ENCODE data around the gene FBXO48.

Gene FBXO48

GRCh38 chr2:68467077-68467960, at the start of gene FBXO48, which contains the start of gene APLF:
FBXO48 (minus strand) TSS chr2:68467294; CDS start chr2:68465145, 2,149 bp downstream.
APLF (plus strand) TSS chr2:68467585; CDS start chr2:68467732, 147 bp downstream.
- Histone ChIP-seq H3K36me3 (ENCODE audit: control insufficient read depth in 1 of 2, insufficient read depth in 2 of 2, low read length in 2 of 2) (peaks cover 0 to 6% of the 10 kb centered on the region in 2 donors), H3K4me3 (ENCODE audit: low read depth in 1 of 2, low read length in 2 of 2) (peak within 1 kb of the TSS; percentile 92 to 93), H3K9me3 (ENCODE audit: control insufficient read depth in 1 of 2, low read length in 2 of 2) (no peaks in the 10 kb centered on the region), H3K27ac (ENCODE audit: low read length) (peak within 1 kb of the TSS; percentile 82), H3K27me3 (ENCODE audit: low read depth, low read length) (no peaks in the 10 kb centered on the region), H3K4me1 (ENCODE audit: control insufficient read depth in 1 of 2, insufficient read depth in 2 of 2, low read length in 2 of 2) (peaks cover 0 to 16% of the 10 kb centered on the region in 2 donors)

GRCh38 chr2:68516051-68516955, 49.2 kb upstream of the FBXO48 start:
- H3K27me3 ChIP-seq (ENCODE audit: low read depth, low read length): no peaks in the 10 kb centered on the region
- H3K4me3 ChIP-seq (ENCODE audit: low read depth in 1 of 2, low read length in 2 of 2): no peak overlapping the region
- H3K36me3 ChIP-seq (ENCODE audit: control insufficient read depth in 1 of 2, insufficient read depth in 2 of 2, low read length in 2 of 2): peaks cover 0 to 3% of the 10 kb centered on the region in 2 donors
- H3K9me3 ChIP-seq (ENCODE audit: control insufficient read depth in 1 of 2, low read length in 2 of 2): no peaks in the 10 kb centered on the region
- H3K4me1 ChIP-seq (ENCODE audit: control insufficient read depth in 1 of 2, insufficient read depth in 2 of 2, low read length in 2 of 2): no peaks in the 10 kb centered on the region
- H3K27ac ChIP-seq (ENCODE audit: low read length): no peak overlapping the region

GRCh38 chr2:68514316-68514929, 47.3 kb upstream of the FBXO48 start:
- Histone ChIP-seq H3K9me3 (ENCODE audit: control insufficient read depth in 1 of 2, low read length in 2 of 2) (no peaks in the 10 kb centered on the region), H3K4me3 (ENCODE audit: low read depth in 1 of 2, low read length in 2 of 2) (no peak overlapping the region), H3K27ac (ENCODE audit: low read length) (no peak overlapping the region), H3K27me3 (ENCODE audit: low read depth, low read length) (no peaks in the 10 kb centered on the region), H3K36me3 (ENCODE audit: control insufficient read depth in 1 of 2, insufficient read depth in 2 of 2, low read length in 2 of 2) (peaks cover 0 to 3% of the 10 kb centered on the region in 2 donors), H3K4me1 (ENCODE audit: control insufficient read depth in 1 of 2, insufficient read depth in 2 of 2, low read length in 2 of 2) (no peaks in the 10 kb centered on the region)

GRCh38 chr2:68512966-68513365, 45.9 kb upstream of the FBXO48 start:
- no peaks in the 10 kb centered on the region for H3K9me3 ChIP-seq (ENCODE audit: control insufficient read depth in 1 of 2, low read length in 2 of 2)
- H3K27ac ChIP-seq (ENCODE audit: low read length): no peak overlapping the region
- no peaks in the 10 kb centered on the region for H3K4me1 ChIP-seq (ENCODE audit: control insufficient read depth in 1 of 2, insufficient read depth in 2 of 2, low read length in 2 of 2)
- peaks cover 0 to 9% of the 10 kb centered on the region in 2 donors for H3K36me3 ChIP-seq (ENCODE audit: control insufficient read depth in 1 of 2, insufficient read depth in 2 of 2, low read length in 2 of 2)
- H3K27me3 ChIP-seq (ENCODE audit: low read depth, low read length): no peaks in the 10 kb centered on the region
- no peak overlapping the region for H3K4me3 ChIP-seq (ENCODE audit: low read depth in 1 of 2, low read length in 2 of 2)

GRCh38 chr2:68512326-68512725, 45.2 kb upstream of the FBXO48 start:
- Histone ChIP-seq H3K4me1 (ENCODE audit: control insufficient read depth in 1 of 2, insufficient read depth in 2 of 2, low read length in 2 of 2) (no peaks in the 10 kb centered on the region), H3K36me3 (ENCODE audit: control insufficient read depth in 1 of 2, insufficient read depth in 2 of 2, low read length in 2 of 2) (peaks cover 0 to 9% of the 10 kb centered on the region in 2 donors), H3K27ac (ENCODE audit: low read length) (no peak overlapping the region), H3K4me3 (ENCODE audit: low read depth in 1 of 2, low read length in 2 of 2) (no peak overlapping the region), H3K9me3 (ENCODE audit: control insufficient read depth in 1 of 2, low read length in 2 of 2) (no peaks in the 10 kb centered on the region), H3K27me3 (ENCODE audit: low read depth, low read length) (no peaks in the 10 kb centered on the region)

GRCh38 chr2:68506170-68506569, 39.1 kb upstream of the FBXO48 start:
- Histone ChIP-seq H3K36me3 (ENCODE audit: control insufficient read depth in 1 of 2, insufficient read depth in 2 of 2, low read length in 2 of 2) (peaks cover 3 to 10% of the 10 kb centered on the region in 2 donors), H3K27me3 (ENCODE audit: low read depth, low read length) (no peaks in the 10 kb centered on the region), H3K27ac (ENCODE audit: low read length) (no peak overlapping the region), H3K9me3 (ENCODE audit: control insufficient read depth in 1 of 2, low read length in 2 of 2) (no peaks in the 10 kb centered on the region), H3K4me3 (ENCODE audit: low read depth in 1 of 2, low read length in 2 of 2) (no peak overlapping the region), H3K4me1 (ENCODE audit: control insufficient read depth in 1 of 2, insufficient read depth in 2 of 2, low read length in 2 of 2) (no peaks in the 10 kb centered on the region)

- Histone ChIP-seq H3K9me3 (ENCODE audit: control insufficient read depth in 1 of 2, low read length in 2 of 2) (no peaks in the 10 kb centered on the region), H3K27me3 (ENCODE audit: low read depth, low read length) (no peaks in the 10 kb centered on the region), H3K4me1 (ENCODE audit: control insufficient read depth in 1 of 2, insufficient read depth in 2 of 2, low read length in 2 of 2) (no peaks in the 10 kb centered on the region), H3K27ac (ENCODE audit: low read length) (no peak overlapping the region), H3K4me3 (ENCODE audit: low read depth in 1 of 2, low read length in 2 of 2) (no peak overlapping the region), H3K36me3 (ENCODE audit: control insufficient read depth in 1 of 2, insufficient read depth in 2 of 2, low read length in 2 of 2) (peaks cover 3 to 10% of the 10 kb centered on the region in 2 donors)
Observed at GRCh38 chr2:68505603-68506159, 38.6 kb upstream of the FBXO48 start.

- peaks cover 0 to 4% of the 10 kb centered on the region in 2 donors for H3K9me3 ChIP-seq (ENCODE audit: control insufficient read depth in 1 of 2, low read length in 2 of 2)
- no peak overlapping the region for H3K4me3 ChIP-seq (ENCODE audit: low read depth in 1 of 2, low read length in 2 of 2)
- peaks cover 3 to 4% of the 10 kb centered on the region in 2 donors for H3K36me3 ChIP-seq (ENCODE audit: control insufficient read depth in 1 of 2, insufficient read depth in 2 of 2, low read length in 2 of 2)
- H3K27me3 ChIP-seq (ENCODE audit: low read depth, low read length): no peaks in the 10 kb centered on the region
- no peak overlapping the region for H3K27ac ChIP-seq (ENCODE audit: low read length)
- H3K4me1 ChIP-seq (ENCODE audit: control insufficient read depth in 1 of 2, insufficient read depth in 2 of 2, low read length in 2 of 2): no peaks in the 10 kb centered on the region
Observed at GRCh38 chr2:68501768-68502167, 34.7 kb upstream of the FBXO48 start.

GRCh38 chr2:68500649-68501048, 33.6 kb upstream of the FBXO48 start:
- H3K36me3 ChIP-seq (ENCODE audit: control insufficient read depth in 1 of 2, insufficient read depth in 2 of 2, low read length in 2 of 2): peaks cover 3 to 4% of the 10 kb centered on the region in 2 donors
- H3K27ac ChIP-seq (ENCODE audit: low read length): no peak overlapping the region
- no peak overlapping the region for H3K4me3 ChIP-seq (ENCODE audit: low read depth in 1 of 2, low read length in 2 of 2)
- H3K4me1 ChIP-seq (ENCODE audit: control insufficient read depth in 1 of 2, insufficient read depth in 2 of 2, low read length in 2 of 2): no peaks in the 10 kb centered on the region
- H3K9me3 ChIP-seq (ENCODE audit: control insufficient read depth in 1 of 2, low read length in 2 of 2): peaks cover 0 to 8% of the 10 kb centered on the region in 2 donors
- H3K27me3 ChIP-seq (ENCODE audit: low read depth, low read length): no peaks in the 10 kb centered on the region

GRCh38 chr2:68499133-68499532, 32.0 kb upstream of the FBXO48 start:
- no peak overlapping the region for H3K27ac ChIP-seq (ENCODE audit: low read length)
- H3K4me3 ChIP-seq (ENCODE audit: low read depth in 1 of 2, low read length in 2 of 2): no peak overlapping the region
- H3K9me3 ChIP-seq (ENCODE audit: control insufficient read depth in 1 of 2, low read length in 2 of 2): peaks cover 0 to 8% of the 10 kb centered on the region in 2 donors

More at GRCh38 chr2:68499133-68499532, 32.0 kb upstream of the FBXO48 start:
- H3K27me3 ChIP-seq (ENCODE audit: low read depth, low read length): no peaks in the 10 kb centered on the region
- no peaks in the 10 kb centered on the region for H3K4me1 ChIP-seq (ENCODE audit: control insufficient read depth in 1 of 2, insufficient read depth in 2 of 2, low read length in 2 of 2)
- H3K36me3 ChIP-seq (ENCODE audit: control insufficient read depth in 1 of 2, insufficient read depth in 2 of 2, low read length in 2 of 2): no peaks in the 10 kb centered on the region
